HL-60 (cell line): ENCODE data around the gene ANKH.

Experiments
- DNase-seq, 2 experiments: peaks; one replicate each; pipeline ENCODE4 v3.0.0-alpha.2; 2010 to 2020; ENCODE audit warnings: low read depth in 1 of 2, low spot score in 1 of 2
- H3K27ac ChIP-seq: fragments of 250-450 bp; sonication (Bioruptor Pico); replicated peaks from 2 replicates; pipeline ENCODE4 v1.5.1; 2020; ENCODE audit warnings: mild to moderate bottlenecking, moderate library complexity
- H3K27me3 ChIP-seq: fragments of 250-450 bp; sonication (Bioruptor Pico); 2 replicates; pipeline ENCODE4 v1.5.1; 2021; ENCODE audit warnings: mild to moderate bottlenecking, moderate library complexity; ENCODE audit not compliant: insufficient read depth, poor library complexity, severe bottlenecking
- H3K4me3 ChIP-seq: replicated peaks from 2 replicates; pipeline ENCODE4 v1.5.1; 2011; ENCODE audit warnings: mild to moderate bottlenecking, control low read depth, low read length; ENCODE audit not compliant: insufficient read depth
- CTCF ChIP-seq: IDR thresholded peaks from one replicate; pipeline ENCODE4 v1.5.1; 2011; ENCODE audit warnings: low read length, control low read depth, inconsistent platforms; ENCODE audit not compliant: insufficient read depth
- GABPA ChIP-seq: IDR thresholded peaks from 2 replicates; pipeline ENCODE4 v1.6.1; 2012; ENCODE audit warnings: low read depth
- POLR2AphosphoS5 ChIP-seq: IDR thresholded peaks from 2 replicates; pipeline ENCODE4 v1.6.1; 2012; ENCODE audit warnings: low read depth
- SPI1 ChIP-seq: IDR thresholded peaks from 2 replicates; pipeline ENCODE4 v1.6.1; 2012; ENCODE audit warnings: low read depth, mild to moderate bottlenecking, borderline replicate concordance
- TF ChIP-seq, protein P1 (sequence below): IDR thresholded peaks from 2 replicates; pipeline ENCODE4 v1.6.1; 2012; ENCODE audit warnings: low read depth; ENCODE audit not compliant: insufficient replicate concordance

Gene ANKH

DNA sequence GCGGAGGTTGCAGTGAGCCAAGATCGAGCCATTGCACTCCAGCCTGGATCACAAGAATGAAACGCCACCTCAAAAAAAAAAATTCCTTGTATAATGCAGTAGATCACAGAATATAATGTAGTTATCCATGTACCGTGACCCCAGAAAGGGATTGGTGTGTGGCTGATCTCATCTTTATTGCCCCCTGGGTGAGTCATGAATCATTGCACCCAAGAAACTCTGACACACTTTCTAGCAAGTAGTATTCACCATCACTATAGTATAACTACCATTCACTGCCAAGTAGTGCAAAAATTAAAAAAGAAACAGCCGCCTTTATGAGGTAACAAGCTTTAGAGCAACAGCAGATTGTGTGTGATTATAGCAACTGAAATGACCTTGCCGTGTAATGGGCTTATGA, 23.7 kb upstream of the ANKH start:
- Histone ChIP-seq H3K27me3 (no peaks in the 10 kb centered on the region), H3K27ac (no peak overlapping the region), H3K4me3 (no peak overlapping the region)
- DNase-seq = no peak
- TF ChIP-seq SPI1 (no peak), CTCF (no peak)

GRCh38 chr5:14894748-14895147, 23.2 kb upstream of the ANKH start:
- Histone ChIP-seq H3K4me3 (no peak overlapping the region), H3K27ac (no peak overlapping the region), H3K27me3 (no peaks in the 10 kb centered on the region)
- TF ChIP-seq GABPA (no peak), SPI1 (no peak), POLR2AphosphoS5 (no peak), CTCF (no peak)
- TF ChIP-seq, protein P1, sequence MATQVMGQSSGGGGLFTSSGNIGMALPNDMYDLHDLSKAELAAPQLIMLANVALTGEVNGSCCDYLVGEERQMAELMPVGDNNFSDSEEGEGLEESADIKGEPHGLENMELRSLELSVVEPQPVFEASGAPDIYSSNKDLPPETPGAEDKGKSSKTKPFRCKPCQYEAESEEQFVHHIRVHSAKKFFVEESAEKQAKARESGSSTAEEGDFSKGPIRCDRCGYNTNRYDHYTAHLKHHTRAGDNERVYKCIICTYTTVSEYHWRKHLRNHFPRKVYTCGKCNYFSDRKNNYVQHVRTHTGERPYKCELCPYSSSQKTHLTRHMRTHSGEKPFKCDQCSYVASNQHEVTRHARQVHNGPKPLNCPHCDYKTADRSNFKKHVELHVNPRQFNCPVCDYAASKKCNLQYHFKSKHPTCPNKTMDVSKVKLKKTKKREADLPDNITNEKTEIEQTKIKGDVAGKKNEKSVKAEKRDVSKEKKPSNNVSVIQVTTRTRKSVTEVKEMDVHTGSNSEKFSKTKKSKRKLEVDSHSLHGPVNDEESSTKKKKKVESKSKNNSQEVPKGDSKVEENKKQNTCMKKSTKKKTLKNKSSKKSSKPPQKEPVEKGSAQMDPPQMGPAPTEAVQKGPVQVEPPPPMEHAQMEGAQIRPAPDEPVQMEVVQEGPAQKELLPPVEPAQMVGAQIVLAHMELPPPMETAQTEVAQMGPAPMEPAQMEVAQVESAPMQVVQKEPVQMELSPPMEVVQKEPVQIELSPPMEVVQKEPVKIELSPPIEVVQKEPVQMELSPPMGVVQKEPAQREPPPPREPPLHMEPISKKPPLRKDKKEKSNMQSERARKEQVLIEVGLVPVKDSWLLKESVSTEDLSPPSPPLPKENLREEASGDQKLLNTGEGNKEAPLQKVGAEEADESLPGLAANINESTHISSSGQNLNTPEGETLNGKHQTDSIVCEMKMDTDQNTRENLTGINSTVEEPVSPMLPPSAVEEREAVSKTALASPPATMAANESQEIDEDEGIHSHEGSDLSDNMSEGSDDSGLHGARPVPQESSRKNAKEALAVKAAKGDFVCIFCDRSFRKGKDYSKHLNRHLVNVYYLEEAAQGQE = no peak
- DNase-seq = no peak

GRCh38 chr5:14893381-14893780, 21.8 kb upstream of the ANKH start:
- TF ChIP-seq SPI1 (no peak), POLR2AphosphoS5 (no peak), GABPA (no peak), CTCF (no peak)
- TF ChIP-seq, protein P1 = no peak
- Histone ChIP-seq H3K27me3 (no peaks in the 10 kb centered on the region), H3K27ac (no peak overlapping the region), H3K4me3 (no peak overlapping the region)
- no peak for DNase-seq

- no peak for DNase-seq
- no peaks in the 10 kb centered on the region for H3K27me3 ChIP-seq
- no peak overlapping the region for H3K4me3 ChIP-seq
- TF ChIP-seq SPI1 (no peak), GABPA (no peak), POLR2AphosphoS5 (no peak), CTCF (no peak)
- TF ChIP-seq, protein P1 = no peak
- no peak overlapping the region for H3K27ac ChIP-seq
These were observed 19.3 kb upstream of the ANKH start for GRCh38 chr5:14890846-14891245.
